ENCODE measurements around the gene PTCH1.

The PTCH1 gene

DNA sequence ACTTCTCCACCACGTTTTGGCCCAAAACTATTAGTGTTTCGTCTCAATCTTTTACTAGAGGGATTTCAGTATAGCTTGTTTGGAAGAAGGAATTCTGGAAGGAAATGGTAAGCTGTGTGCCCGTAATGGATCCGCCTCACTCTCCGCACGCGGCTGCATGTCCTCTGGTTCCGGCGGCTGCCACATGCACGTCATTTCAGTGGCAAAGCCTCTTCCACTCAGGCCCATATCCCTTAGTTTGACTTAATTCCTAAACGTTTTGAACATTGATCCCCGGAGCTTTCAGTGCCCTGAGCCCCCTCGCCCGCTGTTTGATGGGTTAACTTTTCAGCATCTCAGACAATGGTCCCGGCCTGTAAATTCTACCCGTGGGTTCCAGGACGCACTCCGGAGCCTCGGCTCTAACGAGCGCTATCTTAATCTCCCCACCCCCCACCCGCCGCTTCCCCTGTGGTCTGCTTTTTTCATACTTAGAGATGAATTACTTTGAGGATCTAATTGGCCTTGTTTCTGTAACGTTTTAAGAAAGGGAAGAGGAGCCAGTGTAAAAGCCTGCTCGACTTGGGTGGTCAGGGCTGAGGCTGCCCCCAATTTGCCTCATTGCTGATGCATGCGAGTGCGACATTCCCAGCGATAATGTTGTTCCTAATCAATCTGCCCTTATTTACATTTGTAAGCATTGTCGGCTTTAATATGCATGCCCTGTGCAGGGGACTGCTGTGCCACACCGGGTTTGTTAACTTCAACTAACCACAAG, 4.6 kb downstream of the PTCH1 start:
- no peak for DNase-seq (ENCODE audit: low read depth)

DNA sequence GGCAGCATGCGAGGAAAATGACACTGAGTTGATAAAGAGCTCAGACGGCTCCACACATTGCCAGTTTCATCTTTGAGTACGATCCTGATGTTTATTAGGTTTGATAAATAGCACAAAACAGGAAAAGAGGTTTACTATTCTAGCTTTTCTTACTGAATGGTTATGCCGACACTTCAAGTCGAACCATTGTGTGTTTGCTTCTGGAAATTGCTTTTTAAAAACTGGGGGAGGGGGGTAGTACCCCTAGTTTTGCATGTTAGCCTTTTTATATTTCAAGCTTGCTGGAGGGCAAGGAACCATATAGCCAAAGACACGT, 5.2 kb downstream of the PTCH1 start:
- no peak for DNase-seq (ENCODE audit: low read depth)

DNA sequence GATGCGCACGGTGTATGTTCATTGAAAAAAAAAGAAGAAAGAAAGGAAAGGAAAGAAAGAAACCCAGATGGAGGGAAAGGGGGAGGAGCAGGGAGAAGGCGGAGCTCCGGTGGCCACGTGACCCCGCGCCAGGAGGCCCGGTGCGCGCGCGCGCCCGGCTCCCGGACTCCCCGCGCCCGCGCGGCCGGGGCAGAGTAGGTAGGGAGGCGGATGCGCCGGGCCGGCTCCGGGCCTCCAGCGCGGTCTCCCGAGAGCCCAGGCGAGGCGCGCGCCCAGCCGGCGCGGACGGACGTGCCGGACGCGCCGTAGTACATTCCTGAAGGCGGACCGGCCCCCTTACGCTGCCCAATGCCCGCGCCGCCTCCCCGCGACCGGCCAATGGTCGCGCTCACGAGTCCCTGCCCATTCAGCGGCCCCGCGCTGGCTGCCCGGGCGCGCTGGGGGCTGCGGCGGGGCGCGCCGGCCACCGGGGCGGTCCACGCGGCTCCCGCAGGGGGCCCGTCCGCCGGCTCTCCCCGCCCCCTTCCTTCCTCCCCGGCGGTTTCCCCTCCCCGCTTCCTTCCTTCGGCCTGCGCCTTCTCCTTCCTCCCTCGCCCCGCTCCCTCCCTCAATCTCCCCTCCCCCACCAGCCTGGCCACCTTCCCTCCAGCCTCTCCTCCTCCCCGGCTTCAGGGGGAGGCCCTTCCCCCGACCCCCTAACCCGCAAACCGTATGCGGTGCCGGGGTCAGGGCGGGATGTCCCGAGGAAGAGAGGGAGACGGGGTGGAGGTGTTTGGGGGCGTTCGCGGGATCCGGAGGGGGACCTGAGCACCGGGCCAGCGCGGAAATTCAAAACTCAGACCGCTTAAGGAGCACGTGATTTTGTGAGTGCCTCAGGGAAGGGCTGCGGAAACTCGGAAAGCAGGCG, 5.8 kb downstream of the PTCH1 start:
- DNase-seq (ENCODE audit: low read depth) = peak; percentile 77

DNA sequence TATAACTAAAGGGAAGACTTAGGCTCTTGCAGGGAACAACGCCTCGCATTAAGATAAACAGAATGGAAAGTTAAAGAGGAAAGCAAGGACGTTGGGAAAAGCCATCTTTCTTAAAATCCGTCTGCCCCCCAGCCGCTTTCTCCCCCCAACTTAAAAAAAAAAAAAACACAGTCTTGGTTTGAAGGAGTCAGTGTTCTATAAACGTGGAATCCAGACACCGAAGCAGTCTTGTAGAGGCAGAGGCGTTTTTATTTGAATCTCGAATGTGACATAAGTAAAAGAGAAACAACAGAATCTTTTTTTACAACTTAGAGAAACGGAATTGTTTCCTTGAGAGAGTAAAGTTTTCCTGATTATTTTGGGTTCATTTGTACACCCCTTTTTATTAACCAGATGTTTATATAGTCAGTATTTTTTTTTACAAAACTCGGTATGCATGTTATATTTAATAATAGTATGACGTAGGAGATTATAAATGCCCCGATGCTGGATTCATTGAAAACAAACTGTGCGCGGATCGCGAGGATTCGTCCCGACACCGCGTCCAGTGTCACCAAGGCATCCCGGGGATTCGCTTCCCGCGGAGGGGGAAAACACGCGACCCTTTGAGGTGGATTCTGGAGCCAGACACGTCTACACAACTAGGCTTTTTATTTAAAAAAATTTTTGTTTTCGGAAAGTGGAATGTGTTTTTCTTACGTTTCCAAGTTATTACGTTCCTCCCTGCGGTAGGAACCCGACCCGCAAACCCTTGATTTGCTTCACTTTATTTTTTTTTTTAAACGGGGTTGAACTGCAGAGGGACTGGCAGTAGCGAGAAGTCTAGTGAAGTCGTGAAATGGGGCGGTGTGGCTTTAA, 6.7 kb downstream of the PTCH1 start:
- no peak for DNase-seq (ENCODE audit: low read depth)

DNA sequence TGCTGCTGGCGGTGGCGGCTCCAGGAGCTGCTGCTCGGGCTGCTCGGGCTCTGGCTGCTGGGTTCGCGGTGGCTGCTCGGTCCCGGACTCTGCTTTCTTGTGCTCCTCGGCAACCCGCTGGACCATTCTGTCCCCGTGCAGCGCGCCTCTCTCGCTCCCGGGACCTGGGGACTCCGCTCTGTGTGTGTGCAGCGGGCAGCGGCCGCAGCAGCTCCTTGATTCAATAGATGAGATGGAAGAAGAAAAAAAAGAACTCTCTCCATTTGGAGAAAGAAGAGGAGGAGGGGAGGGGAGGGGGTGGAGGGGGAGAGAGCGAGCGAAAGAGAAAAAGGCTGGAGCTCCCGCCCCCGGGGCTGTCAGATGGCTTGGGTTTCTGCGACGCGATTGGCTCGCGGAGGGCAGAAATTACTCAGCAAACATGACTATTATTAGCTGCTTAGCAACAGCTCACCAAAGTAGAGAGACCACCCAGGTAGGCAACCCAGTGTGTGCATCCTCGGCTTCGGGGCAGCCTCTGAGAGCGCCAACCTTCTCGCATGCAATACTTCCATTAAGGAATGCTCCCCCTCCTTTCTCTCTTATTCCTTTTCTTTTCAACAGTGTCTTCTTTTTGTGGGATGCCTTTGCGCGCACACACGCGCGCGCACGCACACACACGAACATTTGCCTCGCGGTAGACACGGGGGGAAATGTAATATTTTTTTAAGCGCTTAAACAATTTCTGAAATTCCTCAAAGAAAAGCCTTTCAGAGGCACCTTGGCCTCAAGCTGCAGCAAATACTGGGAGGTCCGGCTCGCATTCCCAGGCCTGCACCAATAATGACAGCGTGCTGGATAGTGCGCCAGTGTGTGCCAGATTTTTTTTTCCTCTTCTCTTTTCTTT, 7.6 kb downstream of the PTCH1 start:
- DNase-seq (ENCODE audit: low read depth) = peak; percentile 55

DNA sequence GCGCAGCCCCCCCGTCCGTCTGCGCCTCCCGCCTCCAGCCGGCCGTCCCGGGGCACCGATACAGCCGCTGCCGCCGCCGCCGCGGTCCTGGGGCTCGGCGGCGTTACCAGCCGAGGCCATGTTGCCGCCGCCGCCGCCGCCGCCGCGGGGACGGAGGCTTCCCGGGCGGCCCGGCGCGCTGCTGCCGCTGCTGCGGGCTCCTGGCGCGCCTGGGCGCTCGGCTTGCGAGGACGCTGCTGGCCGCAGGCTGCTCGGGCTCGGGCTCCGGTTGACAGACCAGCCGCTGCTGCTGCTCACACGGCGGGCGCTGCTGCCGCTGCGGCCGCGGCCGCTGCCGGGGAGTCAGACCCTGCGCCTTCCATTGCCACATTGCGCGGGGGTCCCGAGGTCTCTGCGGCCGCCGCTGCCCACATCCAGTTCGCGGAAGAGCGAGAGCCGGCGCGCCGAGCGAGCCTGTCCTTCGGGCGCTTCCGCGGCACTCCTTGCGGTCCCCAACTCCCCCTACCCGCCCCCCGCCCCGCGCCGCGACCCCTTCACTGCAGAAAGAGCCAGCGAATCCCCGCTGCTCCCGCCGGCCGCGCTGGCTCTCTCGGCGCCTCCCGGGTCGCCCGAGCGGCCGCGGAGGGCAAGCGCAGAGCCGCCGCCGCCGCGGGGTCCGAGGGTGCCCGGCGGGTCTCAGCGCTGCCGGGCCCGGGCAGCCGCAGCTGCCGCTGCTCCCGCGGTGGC, 8.4 kb downstream of the PTCH1 start:
- DNase-seq (ENCODE audit: low read depth) = no peak

DNA sequence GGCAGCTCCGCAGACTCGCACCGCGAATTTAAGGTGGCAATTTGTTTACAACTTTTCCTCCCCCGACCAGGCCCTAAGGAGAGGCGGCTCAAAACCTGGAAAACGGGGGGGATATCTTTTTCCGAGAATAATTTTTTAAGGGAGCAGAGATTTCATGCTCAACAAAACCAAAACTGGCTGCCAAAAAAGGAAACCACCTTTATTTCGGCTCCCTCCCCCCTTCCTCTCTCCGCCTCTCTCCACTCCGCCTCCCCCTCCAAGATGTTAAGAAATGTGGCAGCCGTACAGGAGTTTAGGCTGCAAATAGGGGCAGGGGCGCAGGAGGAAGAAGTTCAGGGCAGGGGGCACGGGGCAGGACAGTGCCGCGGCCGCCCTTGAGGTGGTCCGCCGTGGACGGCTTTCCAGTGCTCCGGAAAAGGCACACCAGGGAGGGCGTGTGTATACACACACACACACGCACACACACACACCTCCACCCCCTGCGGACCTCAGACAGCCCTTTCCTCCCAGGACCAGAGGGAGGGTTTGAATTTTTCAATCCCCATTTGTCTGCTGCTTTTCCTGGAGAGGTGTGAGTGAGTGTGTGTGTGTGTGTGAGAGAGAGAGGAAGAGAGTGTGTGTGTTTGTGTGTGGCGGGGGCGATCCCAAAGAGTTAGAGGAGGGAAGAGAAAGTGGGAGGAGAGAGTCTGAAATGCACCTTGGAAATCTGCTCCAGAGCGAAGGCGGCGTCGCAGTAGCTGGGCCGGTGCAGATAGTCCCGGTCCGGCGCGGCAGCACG, 9.1 kb downstream of the PTCH1 start:
- DNase-seq (ENCODE audit: low read depth) = no peak

DNA sequence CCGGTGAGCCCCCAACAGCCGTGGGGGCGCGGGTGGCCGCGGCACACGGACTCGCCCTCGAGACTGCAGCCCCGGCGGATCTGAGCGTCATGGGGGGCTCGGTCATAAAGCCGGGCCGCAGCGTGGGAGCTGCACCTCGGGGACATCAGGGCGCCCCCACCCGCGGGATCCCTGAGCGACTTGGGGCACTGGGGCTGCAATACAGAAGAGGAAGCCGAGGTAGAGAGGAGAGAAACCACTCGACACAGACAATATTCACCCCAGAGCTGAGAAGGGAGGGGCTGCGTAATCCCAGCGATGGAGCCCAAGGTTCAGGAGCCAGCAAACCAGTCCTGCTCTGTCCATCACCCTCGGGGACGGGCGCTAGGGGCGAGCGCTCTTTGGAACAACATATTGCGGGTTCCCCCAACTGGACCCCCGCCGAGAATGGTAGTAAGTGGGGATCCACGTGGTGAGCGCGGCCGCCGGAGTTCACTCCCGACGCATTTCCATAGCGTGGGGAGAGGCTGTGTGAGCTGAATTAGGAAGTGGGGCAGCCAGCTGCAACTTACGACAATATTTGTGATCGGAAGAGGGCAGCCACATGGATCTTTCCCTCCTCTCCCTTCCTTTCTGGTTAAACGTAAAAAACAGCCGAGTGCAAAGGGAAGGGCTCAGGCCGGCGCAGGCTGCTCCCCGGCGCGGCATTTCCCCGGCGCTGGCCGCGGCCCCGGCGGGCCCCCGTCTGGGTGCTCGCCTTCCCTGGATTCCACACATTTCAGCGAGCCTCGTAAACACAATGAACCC, 9.9 kb downstream of the PTCH1 start:
- no peak for DNase-seq (ENCODE audit: low read depth)

DNA sequence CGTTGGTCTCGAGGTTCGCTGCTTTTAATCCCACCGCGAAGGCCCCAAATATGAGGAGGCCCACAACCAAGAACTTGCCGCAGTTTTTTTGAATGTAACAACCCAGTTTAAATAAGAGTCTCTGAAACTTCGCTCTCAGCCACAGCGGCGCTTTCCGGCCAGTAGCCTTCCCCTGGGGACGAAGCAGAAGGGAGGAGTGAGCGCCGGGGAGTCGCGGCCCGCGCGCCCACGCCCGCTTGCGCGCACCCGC, 10.4 kb downstream of the PTCH1 start:
- DNase-seq (ENCODE audit: low read depth) = no peak

DNA sequence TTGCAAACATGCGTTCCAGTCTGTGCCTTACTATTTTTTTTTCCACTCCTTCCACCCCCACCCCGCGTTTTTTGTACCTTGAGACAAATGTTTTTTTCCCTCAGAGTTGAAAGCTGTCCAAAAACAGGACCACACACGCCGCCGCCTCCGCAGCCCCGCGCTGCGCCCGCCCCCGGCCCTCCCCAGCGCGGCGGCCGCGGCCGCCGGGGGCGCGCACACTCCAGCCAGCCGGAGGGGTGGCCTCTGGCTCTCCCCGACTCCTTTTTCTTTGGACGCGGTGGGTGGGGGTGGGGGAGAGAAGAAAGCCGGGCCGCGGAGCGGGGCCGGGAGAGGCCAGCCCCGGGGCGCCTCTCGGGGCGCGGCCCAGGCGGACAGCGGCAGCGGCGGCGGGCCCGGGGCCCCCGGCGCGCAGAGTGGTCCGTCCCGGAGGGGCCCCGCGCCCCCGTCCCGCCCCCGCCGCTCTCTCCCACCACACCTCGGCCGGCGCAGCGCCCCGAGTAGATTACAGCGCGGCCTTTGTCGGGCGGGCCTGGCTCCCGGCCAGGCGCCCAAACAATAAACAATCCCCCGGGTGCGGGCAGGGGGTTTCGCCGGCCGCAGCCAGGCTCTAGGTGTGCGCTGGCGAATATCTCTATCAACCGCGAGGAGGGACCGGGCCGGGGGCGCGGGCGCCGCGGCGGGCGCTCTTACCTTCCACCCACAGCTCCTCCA, 10.9 kb downstream of the PTCH1 start:
- DNase-seq (ENCODE audit: low read depth) = peak; percentile 23

DNA sequence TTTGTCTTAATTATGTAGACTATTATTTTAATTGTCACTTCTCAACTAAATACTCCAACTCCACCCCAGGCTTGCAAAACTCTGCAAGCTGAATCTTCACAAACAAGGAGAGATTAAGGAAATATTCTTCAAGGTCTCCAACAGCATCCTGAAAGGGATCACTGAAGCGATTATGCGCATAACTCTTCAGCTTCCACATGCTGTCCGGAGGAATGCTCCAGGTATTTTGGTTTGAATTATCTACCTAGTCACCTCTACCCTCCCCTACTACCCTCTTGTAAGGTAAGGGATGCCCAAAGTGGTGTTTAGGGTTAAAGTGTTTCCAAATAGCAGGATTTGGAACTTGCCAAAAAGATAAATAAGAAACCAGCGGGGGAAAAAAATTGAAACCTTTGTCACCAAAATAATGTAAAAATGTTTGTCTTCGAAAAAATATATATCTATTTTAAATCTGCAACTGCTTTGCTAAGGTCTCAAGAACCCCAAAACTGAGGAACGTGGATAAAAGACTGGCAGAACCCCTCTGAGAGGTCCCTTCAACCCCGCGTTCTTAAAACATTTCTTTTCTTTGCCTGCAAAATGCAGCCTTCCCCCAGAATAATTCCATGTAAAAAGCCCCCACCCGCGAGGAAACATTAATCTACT, 11.6 kb downstream of the PTCH1 start:
- DNase-seq (ENCODE audit: low read depth) = no peak

DNA sequence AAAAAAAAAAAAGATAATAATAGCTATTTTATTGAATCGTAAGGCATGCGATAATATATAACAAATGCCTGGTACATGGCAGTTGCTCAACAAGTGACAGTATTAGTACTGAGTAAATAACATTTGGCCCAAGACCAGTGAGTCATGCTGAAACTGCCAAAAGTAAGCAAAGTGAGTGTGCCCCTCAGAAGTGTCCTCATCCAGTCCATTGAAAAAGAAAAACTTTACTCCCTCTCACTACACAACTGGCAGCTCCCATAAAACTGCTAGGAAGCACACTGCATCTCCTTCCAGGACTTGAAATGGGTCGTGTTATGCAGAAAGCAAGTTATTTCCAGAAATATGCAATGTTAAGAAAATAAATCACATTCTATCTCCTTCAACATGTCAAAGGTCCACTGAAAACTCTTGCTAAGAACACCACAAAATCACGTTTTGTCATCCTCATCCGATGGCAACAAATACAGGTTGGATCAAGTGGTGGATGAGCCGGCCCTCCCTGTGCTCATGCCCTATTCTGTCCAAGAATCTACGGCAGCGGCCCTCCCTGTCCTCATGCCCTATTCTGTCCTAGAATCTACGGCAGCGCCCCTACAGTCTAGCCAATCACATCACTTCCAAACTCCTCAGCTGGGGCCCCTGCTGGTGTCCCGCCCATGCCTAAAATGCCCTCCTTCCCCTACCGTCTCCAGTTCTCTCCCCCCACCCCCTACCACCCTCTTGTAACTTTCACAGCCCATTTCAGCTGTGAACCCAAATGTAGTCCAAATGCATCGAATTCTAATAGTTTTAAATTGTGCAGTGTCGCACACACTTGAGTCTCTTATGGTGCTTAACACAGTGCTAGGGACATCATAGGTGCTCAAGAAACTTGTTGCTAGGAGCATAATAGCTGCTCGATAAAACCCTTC, 12.5 kb downstream of the PTCH1 start:
- DNase-seq (ENCODE audit: low read depth) = no peak

DNA sequence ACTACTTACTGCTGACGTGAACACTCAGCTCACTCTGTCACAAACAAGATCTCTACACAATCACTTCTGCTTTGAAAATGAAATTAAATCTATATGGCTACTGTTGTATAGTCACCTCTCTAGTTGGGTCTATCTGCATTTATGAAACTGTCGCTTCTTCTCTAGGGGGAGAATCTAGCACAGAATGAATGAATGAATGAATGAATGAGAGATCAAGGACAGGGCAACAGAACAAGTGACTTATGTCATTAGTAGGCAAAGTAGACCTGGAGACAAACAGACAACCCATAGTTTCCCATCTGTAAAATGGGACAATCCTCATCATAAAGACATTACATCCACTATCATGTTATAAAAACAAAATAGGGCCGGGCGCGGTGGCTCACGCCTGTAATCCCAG, 13.4 kb downstream of the PTCH1 start:
- no peak for DNase-seq (ENCODE audit: low read depth)

DNA sequence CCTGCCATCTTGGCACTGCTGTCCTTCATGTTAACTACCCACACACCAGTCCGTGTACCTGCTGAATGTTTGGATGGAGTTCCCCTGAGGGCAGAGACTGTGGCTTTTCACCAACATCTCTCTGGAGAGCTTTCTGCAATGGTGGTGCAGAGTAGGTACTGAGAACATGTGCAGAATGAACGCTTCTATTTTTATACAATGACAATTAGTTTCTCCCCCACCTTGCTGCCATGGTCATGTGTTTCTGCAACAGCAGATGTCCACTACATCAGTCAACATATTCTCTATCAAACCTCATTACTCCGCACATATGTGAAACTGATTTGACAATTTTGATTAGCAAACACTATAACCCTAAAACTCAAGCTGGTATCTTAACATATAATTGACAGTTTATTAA, 14.5 kb downstream of the PTCH1 start:
- no peak for DNase-seq (ENCODE audit: low read depth)

DNA sequence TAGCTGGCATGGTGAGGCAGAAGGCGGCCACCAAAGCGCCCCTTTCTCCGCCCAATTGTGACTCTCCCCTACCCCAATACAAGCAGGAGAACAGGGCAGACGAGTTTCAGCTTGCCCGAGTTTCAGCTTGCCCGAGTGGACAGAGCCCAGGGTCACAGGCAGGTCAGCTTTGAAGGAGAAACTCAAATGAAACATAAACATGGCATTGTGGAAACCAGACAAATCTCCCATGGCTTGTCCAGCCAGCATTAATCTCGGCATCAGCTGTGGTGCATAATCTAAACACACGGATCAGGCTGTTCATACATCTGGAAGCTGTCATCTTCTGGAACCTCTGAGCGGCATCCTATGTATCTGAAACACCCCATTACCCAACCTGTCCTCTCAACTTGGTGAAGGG, 16.9 kb downstream of the PTCH1 start:
- DNase-seq (ENCODE audit: low read depth) = no peak

DNA sequence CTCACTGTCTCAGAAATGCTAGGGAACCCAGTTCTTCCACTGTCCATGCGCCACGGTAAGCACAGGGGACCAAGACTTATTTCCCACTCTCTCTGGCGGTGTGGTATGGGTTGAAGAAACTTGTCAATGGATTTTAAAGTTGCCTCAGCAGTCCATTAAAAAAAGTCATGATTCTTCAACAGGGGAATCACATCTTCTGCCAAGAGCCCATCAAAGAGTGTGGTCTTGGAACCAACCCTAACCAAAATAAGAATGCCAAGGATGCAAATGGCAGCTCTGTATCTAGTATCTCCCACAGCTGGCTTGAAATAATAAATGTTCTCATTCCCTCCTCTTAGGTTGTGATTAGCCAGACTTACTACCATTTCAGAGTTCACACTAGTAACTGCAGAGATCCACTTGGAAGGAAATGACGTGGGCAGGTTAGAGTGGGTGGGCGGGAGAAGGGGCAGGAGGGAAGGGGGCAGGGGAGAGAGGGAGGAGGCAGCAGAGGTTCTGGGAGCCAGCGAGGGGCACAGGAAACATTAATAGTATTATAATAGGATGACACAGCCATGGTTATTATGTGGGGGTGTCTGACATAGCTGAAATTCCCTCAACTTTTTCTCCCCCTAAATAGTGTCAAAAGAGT, 17.6 kb downstream of the PTCH1 start:
- no peak for DNase-seq (ENCODE audit: low read depth)

DNA sequence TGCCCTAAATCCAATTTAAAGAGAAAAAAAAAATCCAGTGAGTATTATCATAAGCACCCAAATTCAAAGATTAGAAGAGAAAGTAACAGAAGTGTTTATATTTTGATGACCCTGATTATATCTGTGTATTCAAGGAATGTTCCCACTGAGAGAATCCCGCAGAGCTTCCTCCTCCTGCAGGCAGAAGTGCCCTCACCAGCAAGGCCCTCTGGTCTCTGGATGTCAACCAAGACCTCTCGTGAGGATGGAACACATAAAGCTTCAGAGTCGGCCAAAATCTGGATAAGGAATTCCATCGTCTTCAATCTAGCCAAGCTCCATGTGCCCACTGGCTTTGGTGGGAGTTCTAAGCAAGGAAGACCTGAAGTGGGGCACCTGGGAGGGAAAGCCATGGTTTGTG, 18.1 kb downstream of the PTCH1 start:
- no peak for DNase-seq (ENCODE audit: low read depth)
